Measurements from ENCODE around the gene OBSL1.

Gene OBSL1

DNA sequence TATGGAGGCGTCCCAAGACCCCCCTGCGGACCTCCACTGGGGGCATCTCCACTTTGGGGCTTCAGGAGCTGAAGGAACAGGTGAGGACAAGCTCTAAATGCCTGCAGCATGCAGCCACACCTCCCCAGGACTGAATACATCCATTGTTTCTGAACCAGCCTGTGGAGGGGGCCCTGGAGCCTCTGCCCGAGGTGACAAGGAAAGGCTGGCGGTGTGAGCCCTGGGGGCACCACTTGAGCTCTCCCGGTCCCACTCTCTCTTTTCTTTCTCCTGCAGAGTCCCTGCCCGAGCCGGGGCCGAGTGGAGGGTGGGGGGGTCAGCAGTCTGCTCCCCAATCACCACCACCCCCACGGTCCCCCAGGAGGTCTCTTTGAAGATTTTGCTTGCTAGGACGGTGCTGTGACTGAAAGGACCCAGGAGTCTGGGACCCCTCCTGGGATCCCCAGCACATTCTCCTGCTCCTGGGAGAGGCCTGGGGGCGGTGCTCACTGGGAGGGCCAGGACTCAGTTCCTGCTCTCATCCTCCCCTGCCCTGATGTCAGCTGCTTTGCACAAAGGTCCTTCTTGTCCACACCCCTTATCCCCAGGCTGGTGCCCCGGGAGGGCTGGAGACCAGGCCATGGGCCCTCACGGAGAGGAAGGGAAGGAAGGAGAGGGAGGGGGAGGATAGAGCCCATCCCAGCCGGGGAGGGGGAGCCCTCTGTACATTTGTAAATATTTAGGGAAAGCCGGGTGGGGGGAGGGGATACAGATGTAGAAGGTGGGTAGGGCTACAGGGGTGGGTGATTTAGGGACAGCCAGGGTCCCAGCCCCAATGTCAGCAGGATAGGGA is 33.5 kb downstream of the OBSL1 start:
- Histone ChIP-seq H3K4me3 (no peak overlapping the region), H3K27ac (peak overlapping the region in 1 of 2 donors; percentile 40)
- no peak for DNase-seq (ENCODE audit: low spot score)
- TF ChIP-seq, protein P1, sequence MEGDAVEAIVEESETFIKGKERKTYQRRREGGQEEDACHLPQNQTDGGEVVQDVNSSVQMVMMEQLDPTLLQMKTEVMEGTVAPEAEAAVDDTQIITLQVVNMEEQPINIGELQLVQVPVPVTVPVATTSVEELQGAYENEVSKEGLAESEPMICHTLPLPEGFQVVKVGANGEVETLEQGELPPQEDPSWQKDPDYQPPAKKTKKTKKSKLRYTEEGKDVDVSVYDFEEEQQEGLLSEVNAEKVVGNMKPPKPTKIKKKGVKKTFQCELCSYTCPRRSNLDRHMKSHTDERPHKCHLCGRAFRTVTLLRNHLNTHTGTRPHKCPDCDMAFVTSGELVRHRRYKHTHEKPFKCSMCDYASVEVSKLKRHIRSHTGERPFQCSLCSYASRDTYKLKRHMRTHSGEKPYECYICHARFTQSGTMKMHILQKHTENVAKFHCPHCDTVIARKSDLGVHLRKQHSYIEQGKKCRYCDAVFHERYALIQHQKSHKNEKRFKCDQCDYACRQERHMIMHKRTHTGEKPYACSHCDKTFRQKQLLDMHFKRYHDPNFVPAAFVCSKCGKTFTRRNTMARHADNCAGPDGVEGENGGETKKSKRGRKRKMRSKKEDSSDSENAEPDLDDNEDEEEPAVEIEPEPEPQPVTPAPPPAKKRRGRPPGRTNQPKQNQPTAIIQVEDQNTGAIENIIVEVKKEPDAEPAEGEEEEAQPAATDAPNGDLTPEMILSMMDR (IDR thresholded peaks at IDR 0.05), result no peak

DNA sequence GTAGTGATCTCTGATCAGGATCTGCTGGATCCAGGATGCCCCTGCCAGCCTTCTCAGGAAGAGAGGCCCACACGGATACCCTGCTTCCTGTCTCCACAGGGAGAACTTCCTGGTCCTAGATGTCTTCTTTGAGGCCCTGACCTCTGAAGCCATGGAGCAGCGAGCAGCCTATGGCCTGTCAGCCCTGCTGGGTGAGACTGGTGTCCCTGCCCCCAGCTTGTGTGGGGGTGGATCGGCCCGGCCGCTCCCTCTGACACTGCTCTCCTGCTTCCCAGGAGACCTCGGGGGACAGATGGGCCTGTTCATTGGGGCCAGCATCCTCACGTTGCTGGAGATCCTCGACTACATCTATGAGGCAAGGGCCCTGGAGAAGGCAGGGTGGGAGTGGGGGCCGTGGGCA is 34.4 kb downstream of the OBSL1 start:
- TF ChIP-seq, protein P1 (IDR thresholded peaks at IDR 0.05), result no peak
- H3K4me3 ChIP-seq, result no peak overlapping the region
- DNase-seq (ENCODE audit: low spot score), result no peak
- H3K27ac ChIP-seq, result no peak overlapping the region

DNA sequence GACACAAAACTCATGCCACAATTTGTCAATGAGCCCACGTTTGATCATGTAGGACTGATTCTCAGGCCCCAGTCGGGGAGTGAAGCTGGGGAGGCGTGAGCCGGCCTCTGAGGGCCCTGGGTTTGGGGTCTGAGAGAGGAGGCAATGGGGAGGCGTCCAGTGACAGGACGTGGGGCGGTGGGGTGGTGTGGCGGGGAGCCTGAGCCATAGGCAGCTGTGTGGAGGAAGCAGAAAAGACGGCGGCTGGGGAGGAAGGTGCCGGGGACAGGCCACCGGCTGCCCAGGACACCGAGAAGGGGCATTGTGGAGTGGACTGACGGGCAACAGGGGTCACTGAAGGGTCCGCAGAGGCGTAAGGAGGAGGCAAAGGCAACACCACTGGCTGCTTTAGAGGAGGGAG is 34.9 kb downstream of the OBSL1 start:
- DNase-seq (ENCODE audit: low spot score), result no peak
- no peak overlapping the region for H3K4me3 ChIP-seq
- TF ChIP-seq, protein P1 (IDR thresholded peaks at IDR 0.05), result no peak
- no peak overlapping the region for H3K27ac ChIP-seq

DNA sequence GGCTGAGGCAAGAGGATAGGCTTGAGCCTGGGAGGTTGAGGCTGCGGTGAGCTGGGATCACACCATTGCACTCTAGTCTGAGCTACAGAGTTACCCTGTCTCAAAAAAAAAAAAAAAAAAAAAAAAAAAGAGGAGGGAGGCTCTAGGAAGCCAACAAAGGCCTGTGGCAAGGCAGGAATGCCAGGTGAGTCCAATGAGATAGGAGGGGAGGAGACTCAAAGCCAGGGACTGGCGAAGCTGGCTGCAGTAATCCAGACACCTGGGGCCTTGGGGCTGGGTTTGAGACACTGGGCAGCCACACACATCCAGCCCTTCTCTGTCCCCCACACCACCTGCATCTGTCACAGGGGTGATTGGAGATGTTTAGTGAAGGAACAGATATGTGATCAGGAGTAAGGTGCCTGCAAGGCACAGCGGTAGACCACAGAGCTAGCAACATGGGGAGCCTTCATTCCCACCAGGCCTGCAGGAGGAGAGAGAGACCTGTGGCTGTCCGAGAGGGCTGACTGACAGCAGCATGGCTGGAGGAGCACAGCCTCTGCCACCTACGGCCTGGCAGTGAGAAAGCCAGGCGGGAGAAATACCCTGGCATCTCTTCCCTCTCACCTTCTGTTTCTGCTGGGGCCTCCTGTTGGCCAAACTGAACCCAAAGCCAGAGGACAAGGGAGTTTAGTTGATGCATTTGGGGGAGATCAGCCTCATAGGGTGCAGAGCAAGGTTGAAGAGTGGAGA is 37.2 kb downstream of the OBSL1 start:
- DNase-seq (ENCODE audit: low spot score), result no peak
- TF ChIP-seq, protein P1 (IDR thresholded peaks at IDR 0.05), result no peak
- H3K27ac ChIP-seq, result no peak overlapping the region
- H3K4me3 ChIP-seq, result no peak overlapping the region

DNA sequence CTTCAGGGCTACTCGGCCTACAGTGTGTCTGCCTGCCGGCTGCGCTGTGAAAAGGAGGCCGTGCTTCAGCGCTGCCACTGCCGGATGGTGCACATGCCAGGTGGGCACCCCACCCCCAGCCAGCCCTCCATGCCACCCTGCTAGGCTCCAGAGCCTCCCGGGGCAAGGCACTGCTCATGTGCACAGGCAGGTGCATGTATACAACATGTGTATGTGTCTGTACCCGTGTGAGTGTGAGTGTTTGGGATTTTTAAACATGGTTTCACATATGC is 39.0 kb downstream of the OBSL1 start:
- no peak for DNase-seq (ENCODE audit: low spot score)

DNA sequence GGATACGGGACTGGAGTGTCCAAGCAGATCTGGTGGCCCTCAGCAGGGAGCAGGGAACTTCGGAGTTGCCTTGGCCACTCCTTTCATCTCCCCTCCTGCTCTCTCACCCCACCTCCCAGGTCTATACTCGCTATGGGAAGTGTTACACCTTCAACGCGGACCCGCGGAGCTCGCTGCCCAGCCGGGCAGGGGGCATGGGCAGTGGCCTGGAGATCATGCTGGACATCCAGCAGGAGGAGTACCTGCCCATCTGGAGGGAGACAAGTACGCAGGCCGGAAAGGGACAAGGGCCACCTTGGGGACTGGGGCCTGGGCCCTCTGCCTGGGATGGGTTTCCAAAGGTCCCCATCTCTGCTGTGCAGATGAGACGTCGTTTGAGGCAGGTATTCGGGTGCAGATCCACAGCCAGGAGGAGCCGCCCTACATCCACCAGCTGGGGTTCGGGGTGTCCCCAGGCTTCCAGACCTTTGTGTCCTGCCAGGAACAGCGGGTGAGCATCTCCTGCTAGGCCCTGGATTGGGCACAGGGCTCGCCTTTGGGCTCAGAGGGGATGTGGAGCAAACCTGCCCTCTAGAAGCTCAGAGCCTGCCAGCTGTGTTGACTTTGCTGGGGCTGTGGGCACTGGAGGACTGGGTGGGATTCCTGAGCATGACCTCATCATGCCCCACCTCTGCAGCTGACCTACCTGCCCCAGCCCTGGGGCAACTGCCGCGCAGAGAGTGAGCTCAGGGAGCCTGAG is 39.5 kb downstream of the OBSL1 start:
- DNase-seq (ENCODE audit: low spot score), result no peak
- no peak overlapping the region for H3K27ac ChIP-seq
- TF ChIP-seq, protein P1 (IDR thresholded peaks at IDR 0.05), result no peak

More for the DNA sequence above, 39.0 kb downstream of the OBSL1 start:
- TF ChIP-seq, protein P1 (IDR thresholded peaks at IDR 0.05), result no peak
- no peak overlapping the region for H3K4me3 ChIP-seq
- H3K27ac ChIP-seq, result no peak overlapping the region

More for the DNA sequence above, 39.5 kb downstream of the OBSL1 start:
- H3K4me3 ChIP-seq, result no peak overlapping the region
